ENCODE results near the gene JUP. TPM values are rescaled to one million over a fixed set of nuclear protein-coding genes. Genes with fewer than 3 reads are reported as not detected.

The JUP gene
- total and polyA plus RNA-seq, 2 of the 13 experiments (the other 11 are each of a cell fraction or from before 2014, with no cell fraction given), result 12.1 to 20.6 TPM

DNA sequence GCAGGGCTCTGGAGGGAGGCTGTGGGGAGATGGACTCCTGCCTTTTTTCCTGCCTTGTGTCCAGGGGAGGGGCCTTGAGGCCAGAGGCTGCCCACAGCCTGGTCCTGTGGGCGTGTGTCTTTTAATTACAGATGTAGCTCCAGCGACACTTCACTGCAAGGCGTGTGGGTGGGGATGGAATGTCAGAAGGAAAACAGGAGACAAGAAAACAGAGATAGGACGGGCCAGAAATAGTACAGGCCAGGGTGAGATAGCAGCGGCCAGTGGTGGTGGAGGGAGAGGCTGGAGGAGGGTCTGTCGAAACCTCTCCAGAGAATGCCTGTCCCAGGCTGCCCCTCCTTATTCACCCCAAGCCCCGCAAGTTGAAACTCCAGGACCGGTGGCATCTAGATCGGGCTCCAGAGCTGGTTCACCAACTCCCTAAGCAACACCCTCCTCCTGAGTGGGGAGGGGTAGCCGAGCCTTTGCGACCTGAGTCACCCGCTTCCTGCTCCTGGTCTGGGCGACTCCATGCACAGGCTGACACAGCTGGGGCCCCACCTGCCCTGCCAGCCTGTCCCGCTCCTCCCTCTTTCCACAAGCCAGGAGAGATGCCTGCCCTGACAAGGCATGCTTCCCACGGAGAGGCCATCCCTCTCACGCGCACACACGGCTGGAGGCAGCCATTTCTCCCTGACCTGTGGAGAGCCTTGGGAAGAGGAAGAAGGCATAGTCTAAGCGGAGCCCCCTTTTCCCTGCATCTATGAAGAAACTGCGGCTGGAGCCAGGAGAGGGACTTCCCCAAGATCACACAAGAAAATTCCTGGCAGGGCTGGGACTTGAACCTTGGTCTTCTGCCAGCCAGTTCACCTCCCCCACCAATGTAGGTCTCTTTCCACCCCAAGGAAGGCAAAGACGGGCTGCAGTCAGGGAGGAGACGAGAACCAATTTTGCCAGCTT, 6.6 kb upstream of the JUP start:
- peak overlapping the region; percentile 45 for H3K9ac ChIP-seq (ENCODE audit: insufficient read depth, low read depth, low read length)
- peak overlapping the region; percentile 86 for H3K4me2 ChIP-seq (ENCODE audit: low read depth, low read length)
- in situ Hi-C loops (cut with HindIII; ENCODE audit: extremely low pct_ligation_motif_present, low pct_unique_long_range_greater_than_20kb), result no loop called here
- FAIRE-seq, result peak; percentile 26
- ChIA-PET CTCF (ENCODE audit: low intra/inter-chr PET ratio, low total read pairs) (interaction anchor here (1.0 kb wide), 1 partner anchor 55 kb away, joined by 3 read pairs; no protein-coding TSS in a partner anchor), POLR2A (interaction anchor here (0.6 to 7.9 kb wide), 13 partner anchors 7 to 264 kb away, joined by 3 to 86 read pairs (median 8); partner anchors contain the start of genes EIF1, FKBP10, JUP and KLHL11)
- no peaks in the 10 kb centered on the region; a peak in 1 of 5 replicates for H3K27me3 ChIP-seq (ENCODE audit: control insufficient read depth in 1 of 2, insufficient read depth in 2 of 2, low read length in 2 of 2)
- H2AFZ ChIP-seq (ENCODE audit: low read length), result no peak overlapping the region
- DNase-seq (ENCODE audit: low spot score), result peak; percentile 68
- H3K9me3 ChIP-seq (ENCODE audit: low read length), result no peaks in the 10 kb centered on the region
- H3K4me1 ChIP-seq (ENCODE audit: insufficient read depth, low read length), result peaks cover 54% of the 10 kb centered on the region
- no peaks in the 10 kb centered on the region for H3K79me2 ChIP-seq (ENCODE audit: insufficient read depth, low read length)
- peak overlapping the region; percentile 47 to 66 (median 55) for H3K4me3 ChIP-seq (replicated peaks in 1 of 3; ENCODE audit: insufficient read depth in 1 of 3, low read depth in 2 of 3, low read length in 3 of 3)
- intact Hi-C loops (cut with micrococcal nuclease; ENCODE audit: unreplicated experiment), result no loop called here
- peak overlapping the region; percentile 53 for H3K27ac ChIP-seq (ENCODE audit: extremely low read length, insufficient read depth, low read length)
- TSS peak; percentile 93 for BruUV-seq (replicated peaks)
- under 1% methylated on average over 16 of the region's 22 CpGs for WGBS (ENCODE audit: low lambda C conversion rate)
- H3K36me3 ChIP-seq (replicated peaks in 1 of 2; ENCODE audit: control insufficient read depth in 1 of 2, insufficient read depth in 2 of 2, low read length in 2 of 2), result no peaks in the 10 kb centered on the region
- ATAC-seq, result peak; percentile 83
- H4K20me1 ChIP-seq (ENCODE audit: insufficient read depth, low read length), result no peaks in the 10 kb centered on the region
- TF ChIP-seq, protein P1, sequence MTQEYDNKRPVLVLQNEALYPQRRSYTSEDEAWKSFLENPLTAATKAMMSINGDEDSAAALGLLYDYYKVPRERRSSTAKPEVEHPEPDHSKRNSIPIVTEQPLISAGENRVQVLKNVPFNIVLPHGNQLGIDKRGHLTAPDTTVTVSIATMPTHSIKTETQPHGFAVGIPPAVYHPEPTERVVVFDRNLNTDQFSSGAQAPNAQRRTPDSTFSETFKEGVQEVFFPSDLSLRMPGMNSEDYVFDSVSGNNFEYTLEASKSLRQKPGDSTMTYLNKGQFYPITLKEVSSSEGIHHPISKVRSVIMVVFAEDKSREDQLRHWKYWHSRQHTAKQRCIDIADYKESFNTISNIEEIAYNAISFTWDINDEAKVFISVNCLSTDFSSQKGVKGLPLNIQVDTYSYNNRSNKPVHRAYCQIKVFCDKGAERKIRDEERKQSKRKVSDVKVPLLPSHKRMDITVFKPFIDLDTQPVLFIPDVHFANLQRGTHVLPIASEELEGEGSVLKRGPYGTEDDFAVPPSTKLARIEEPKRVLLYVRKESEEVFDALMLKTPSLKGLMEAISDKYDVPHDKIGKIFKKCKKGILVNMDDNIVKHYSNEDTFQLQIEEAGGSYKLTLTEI (CRISPR knock-in tag; conservative IDR thresholded peaks at IDR 0.05), result no peak
- TF ChIP-seq, protein P2, sequence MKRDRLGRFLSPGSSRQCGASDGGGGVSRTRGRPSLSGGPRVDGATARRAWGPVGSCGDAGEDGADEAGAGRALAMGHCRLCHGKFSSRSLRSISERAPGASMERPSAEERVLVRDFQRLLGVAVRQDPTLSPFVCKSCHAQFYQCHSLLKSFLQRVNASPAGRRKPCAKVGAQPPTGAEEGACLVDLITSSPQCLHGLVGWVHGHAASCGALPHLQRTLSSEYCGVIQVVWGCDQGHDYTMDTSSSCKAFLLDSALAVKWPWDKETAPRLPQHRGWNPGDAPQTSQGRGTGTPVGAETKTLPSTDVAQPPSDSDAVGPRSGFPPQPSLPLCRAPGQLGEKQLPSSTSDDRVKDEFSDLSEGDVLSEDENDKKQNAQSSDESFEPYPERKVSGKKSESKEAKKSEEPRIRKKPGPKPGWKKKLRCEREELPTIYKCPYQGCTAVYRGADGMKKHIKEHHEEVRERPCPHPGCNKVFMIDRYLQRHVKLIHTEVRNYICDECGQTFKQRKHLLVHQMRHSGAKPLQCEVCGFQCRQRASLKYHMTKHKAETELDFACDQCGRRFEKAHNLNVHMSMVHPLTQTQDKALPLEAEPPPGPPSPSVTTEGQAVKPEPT (CRISPR knock-in tag; IDR thresholded peaks at IDR 0.05; ENCODE audit: low read depth), result no peak
- TF ChIP-seq, protein P3, sequence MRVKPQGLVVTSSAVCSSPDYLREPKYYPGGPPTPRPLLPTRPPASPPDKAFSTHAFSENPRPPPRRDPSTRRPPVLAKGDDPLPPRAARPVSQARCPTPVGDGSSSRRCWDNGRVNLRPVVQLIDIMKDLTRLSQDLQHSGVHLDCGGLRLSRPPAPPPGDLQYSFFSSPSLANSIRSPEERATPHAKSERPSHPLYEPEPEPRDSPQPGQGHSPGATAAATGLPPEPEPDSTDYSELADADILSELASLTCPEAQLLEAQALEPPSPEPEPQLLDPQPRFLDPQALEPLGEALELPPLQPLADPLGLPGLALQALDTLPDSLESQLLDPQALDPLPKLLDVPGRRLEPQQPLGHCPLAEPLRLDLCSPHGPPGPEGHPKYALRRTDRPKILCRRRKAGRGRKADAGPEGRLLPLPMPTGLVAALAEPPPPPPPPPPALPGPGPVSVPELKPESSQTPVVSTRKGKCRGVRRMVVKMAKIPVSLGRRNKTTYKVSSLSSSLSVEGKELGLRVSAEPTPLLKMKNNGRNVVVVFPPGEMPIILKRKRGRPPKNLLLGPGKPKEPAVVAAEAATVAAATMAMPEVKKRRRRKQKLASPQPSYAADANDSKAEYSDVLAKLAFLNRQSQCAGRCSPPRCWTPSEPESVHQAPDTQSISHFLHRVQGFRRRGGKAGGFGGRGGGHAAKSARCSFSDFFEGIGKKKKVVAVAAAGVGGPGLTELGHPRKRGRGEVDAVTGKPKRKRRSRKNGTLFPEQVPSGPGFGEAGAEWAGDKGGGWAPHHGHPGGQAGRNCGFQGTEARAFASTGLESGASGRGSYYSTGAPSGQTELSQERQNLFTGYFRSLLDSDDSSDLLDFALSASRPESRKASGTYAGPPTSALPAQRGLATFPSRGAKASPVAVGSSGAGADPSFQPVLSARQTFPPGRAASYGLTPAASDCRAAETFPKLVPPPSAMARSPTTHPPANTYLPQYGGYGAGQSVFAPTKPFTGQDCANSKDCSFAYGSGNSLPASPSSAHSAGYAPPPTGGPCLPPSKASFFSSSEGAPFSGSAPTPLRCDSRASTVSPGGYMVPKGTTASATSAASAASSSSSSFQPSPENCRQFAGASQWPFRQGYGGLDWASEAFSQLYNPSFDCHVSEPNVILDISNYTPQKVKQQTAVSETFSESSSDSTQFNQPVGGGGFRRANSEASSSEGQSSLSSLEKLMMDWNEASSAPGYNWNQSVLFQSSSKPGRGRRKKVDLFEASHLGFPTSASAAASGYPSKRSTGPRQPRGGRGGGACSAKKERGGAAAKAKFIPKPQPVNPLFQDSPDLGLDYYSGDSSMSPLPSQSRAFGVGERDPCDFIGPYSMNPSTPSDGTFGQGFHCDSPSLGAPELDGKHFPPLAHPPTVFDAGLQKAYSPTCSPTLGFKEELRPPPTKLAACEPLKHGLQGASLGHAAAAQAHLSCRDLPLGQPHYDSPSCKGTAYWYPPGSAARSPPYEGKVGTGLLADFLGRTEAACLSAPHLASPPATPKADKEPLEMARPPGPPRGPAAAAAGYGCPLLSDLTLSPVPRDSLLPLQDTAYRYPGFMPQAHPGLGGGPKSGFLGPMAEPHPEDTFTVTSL (CRISPR knock-in tag; IDR thresholded peaks at IDR 0.05; ENCODE audit: borderline replicate concordance), result no peak; the same call in 1 of the 2 replicates
- no peak for TF ChIP-seq HNRNPUL1 (IDR thresholded peaks at IDR 0.05; ENCODE audit: low read depth, low read length)
- 0 out of 2 replicates have a peak, but pooled peaks have one; percentile 23 for TF ChIP-seq SMAD1 (CRISPR knock-in tag; IDR thresholded peaks at IDR 0.05; ENCODE audit: borderline replicate concordance, low read depth)
- no peak for TF ChIP-seq JDP2 (CRISPR knock-in tag; IDR thresholded peaks at IDR 0.05; ENCODE audit: borderline replicate concordance)
- 0 out of 2 replicates have a peak, but pooled peaks have one; percentile 81 for TF ChIP-seq EEA1 (CRISPR knock-in tag; IDR thresholded peaks at IDR 0.05; ENCODE audit: borderline replicate concordance)
- peak; percentile 32; the same call in 1 of the 2 replicates for TF ChIP-seq SPEN (CRISPR knock-in tag; IDR thresholded peaks at IDR 0.05; ENCODE audit: low read depth)
- TF ChIP-seq YY1 (IDR thresholded peaks at IDR 0.05; ENCODE audit: insufficient read depth, insufficient replicate concordance, low read depth, low read length), result peak; percentile 32
- TF ChIP-seq RFXANK (CRISPR knock-in tag; IDR thresholded peaks at IDR 0.05), result no peak
- peak; percentile 60; the same call in 1 of the 2 replicates for TF ChIP-seq SIN3A (IDR thresholded peaks at IDR 0.05; ENCODE audit: borderline replicate concordance, low read depth, low read length)
